SKM-1 (cell line): ENCODE results near the gene STXBP5.
A peak's percentile ranks its signal among the peaks of the same experiment; 100 is the strongest.

ENCODE experiments used
- DNase-seq: peaks from one replicate; lab custom pipeline; 2025; ENCODE audit not compliant: unreplicated experiment; lab: John Stamatoyannopoulos, UW

The STXBP5 gene

GRCh38 chr6:147177286-147177685 lies 26.9 kb upstream of the STXBP5 start:
- DNase-seq, result no peak

GRCh38 chr6:147178355-147178754 lies 25.9 kb upstream of the STXBP5 start:
- DNase-seq, result no peak

- DNase-seq, result no peak
These were observed 24.4 kb upstream of the STXBP5 start for GRCh38 chr6:147179809-147180208.

GRCh38 chr6:147180926-147181325 lies 23.3 kb upstream of the STXBP5 start:
- no peak for DNase-seq

DNA sequence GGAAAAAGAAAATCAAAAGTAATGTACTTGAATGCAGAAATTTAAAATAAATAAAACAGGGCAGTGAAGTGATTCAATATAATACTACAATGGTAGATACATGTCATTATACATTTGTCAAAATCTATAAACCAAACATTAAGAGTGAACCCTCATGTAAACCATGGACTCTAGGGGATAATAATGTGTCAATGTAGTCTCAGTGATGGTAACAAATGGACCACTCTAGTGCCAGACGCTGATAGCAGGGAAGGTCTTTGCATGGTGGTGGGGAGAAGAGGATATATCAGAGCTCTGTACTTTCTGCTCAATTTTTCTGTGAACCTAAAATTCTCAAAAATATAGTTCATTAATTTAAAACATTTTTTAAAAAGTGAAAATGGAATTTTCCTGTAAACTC lies 19.8 kb upstream of the STXBP5 start:
- DNase-seq, result no peak

DNA sequence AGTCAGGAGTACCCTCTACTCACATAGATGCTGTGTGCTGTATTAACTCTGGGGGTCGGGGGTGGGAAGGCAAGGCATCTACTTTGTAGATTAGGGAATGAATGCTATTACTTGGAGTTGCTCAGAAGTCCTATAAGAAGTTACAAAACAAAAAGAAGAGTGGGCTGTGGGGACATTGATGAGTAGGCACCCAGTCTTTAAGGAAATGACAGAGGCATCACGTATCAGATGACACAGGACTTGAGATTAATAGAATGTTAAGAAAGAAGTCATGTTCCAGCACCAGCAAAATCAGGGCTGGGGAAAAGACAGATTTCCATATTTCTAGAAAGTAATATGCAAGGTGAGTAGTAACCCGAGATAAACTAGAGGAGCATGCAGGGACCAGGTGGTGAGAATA lies 19.0 kb upstream of the STXBP5 start:
- no peak for DNase-seq

DNA sequence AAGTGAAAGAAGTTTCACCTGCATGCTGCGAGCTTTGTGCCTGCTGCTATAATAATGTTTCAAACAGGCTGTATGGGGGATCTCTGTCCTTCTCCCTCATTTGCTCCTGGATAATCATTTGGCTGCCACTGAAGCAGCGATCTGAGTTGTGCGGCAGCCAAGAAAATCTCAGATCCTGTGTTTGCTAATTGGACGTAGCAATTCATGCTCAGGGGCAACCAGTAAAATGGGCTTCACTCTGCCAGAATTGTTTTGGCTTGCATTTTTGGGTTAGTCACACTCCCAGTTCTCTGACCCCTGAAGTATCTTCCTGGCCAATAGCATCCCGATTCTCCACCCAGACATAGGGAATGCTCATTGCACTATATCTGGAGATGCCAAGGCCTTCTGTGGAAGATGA lies 13.7 kb upstream of the STXBP5 start:
- no peak for DNase-seq

DNA sequence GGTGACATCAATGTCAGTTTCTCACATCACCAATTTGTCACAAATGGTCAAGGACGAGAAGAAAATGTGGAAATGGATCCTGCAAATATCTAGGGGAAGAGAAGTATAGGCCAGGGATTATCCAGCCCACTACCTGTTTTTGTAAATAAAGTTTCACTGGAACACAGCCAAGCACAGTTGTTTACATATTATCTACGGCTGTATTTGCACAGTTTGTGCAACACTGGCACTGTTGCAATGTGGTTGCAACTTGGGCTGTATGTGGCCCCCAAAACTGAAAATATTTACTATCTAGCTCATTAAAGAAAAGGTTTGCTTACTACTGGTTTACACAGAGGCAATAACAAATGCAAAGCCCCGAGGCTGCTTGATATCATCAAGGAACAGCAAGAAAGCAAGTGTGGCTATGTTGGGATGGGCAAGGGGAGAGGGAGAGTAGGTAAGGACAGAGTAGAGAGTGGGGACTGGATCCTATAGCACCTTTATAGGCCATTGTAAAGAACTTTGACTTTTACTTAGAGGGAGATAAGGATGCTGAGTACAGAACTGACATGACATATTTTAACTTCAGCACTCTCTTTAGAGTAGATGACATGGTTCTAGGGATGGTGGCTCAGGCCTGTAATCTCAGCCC lies 11.8 kb upstream of the STXBP5 start:
- DNase-seq, result no peak

- no peak for DNase-seq
These were observed 9.4 kb upstream of the STXBP5 start for GRCh38 chr6:147194652-147195411.

- DNase-seq, result no peak
These were observed 8.7 kb upstream of the STXBP5 start for GRCh38 chr6:147195510-147195909.

- no peak for DNase-seq
These were observed 8.2 kb upstream of the STXBP5 start for GRCh38 chr6:147195987-147196386.

DNA sequence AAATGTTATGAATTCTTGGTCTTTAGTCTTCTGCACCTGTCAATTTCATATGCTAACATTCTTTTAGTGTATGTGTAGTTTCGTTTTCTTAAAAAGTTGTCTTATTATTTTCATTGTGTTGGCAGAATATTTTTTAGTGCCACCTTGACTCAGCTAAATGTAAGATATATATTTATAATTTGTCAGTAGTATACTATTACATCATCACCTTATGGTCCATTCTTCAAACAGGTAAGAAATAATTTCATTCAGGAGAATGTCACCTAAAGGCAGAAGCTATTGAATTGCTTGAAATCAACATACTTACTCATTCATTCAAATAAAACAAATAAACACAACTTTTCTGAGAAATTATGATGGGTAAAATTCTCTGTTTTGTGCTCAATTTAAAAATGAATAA lies 3.5 kb upstream of the STXBP5 start:
- no peak for DNase-seq

DNA sequence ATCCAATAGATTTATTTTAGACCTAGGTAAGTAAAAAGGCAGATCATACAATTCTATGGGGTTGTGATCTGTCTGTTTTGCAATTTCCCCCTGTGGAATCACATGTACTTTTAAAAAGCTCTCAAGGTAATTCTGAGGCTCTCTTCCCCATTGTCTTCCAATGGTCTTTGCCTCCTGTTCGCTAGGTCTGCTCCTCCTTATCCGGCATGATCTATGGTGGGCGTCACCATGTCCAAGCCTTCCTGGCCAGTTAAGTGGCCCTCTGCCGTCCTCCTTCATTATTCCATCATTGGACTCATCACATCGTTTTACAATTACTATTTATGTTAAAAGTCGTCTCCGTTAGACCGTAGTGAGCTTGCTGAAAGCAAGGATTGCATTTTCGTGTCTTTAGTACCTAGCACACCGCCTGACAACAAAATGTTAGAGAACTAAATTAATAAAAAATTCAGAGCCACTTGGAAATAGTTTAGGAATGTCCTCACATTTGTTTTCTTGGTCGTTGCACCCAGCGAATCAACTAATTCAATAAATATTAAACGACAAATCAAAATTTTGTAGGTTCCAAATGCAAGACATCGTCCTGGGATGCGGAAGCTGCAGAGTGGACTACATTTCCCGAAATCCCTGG lies 2.2 kb upstream of the STXBP5 start:
- peak; percentile 34 for DNase-seq

GRCh38 chr6:147202516-147203310 lies 1.5 kb upstream of the STXBP5 start:
- peak; percentile 95 for DNase-seq

- peak; percentile 39 for DNase-seq
These were observed 732 bp upstream of the STXBP5 start for GRCh38 chr6:147203311-147204059.

DNA sequence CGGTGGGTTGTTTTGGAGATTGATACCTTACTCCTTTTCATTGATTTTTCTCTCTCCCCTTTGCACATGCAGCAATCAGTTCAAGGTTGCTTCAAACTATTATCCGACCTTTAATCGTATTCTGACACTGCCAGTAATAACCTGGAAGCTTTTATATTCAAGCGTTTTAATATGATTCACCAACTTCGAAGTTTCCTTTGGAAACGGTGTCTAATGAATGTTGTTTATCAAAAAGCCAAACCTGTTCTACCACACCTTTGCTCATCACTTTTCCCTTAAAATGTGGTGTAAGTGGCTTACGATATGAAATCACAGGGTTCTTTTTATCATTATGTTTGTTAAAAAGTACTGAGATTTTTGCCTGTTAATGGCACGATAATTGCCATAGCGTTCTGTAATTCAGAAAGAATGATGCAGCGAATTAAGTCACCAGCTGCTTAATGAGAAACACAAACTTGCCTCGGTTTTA lies 660 bp downstream of the STXBP5 start:
- no peak for DNase-seq

DNA sequence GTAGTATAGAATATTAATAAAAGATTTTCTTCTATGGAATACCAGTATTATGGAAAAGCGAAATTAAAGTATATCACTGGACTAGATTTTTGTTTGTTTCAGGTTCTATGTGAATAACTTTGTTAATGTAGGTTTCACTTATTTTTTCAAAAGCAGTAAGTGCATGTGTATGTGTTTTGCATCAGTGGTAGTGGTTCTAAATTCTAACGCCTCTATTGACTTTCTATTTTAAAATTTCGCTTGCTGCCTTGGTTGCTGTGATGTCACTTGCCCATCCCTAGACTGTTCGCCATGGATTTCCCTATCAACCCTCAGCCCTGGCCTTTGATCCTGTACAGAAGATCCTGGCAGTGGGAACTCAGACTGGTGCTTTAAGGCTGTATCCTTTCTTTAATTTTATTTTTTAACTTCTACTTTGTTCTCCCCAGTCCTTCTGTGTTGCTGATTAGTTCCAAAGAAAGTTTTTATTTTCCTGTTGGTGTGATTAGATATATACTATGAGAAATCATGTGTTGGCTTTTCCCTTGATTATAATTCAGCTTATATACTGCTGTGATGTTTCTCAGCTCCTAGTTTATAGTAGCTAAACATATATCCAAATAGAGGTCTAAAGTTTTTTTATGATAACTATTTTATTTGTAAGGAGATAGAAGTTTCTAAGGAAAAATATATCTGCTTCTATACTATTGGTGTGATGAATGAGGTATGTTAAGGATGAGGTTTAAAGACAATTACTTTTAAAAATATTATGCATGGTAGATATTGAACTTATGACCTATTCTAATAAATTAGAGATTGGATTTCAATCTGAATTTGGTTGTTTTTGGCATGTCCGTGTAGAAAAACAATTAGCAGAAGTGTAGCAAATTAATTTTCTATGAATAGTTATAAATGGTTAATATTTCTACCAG lies 1.7 kb downstream of the STXBP5 start:
- no peak for DNase-seq

DNA sequence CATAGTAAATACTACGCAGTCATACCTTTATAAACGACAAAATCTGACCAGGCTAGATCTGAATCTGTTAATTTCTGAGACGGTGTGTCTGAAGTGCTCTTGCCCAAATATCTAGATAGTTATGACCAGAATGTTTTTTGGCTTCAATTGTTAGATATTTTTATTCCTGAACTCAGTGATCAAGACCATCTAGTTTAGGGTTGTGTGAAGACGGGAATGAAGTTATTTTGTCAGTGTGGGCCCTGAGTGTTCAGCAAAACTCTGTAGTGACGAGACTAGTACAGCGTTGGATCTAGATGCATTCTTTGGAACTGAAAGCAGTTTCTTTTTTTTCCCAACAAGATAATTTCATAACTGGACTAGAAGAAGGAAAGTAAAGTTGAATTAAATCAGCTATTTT lies 3.1 kb downstream of the STXBP5 start:
- no peak for DNase-seq

DNA sequence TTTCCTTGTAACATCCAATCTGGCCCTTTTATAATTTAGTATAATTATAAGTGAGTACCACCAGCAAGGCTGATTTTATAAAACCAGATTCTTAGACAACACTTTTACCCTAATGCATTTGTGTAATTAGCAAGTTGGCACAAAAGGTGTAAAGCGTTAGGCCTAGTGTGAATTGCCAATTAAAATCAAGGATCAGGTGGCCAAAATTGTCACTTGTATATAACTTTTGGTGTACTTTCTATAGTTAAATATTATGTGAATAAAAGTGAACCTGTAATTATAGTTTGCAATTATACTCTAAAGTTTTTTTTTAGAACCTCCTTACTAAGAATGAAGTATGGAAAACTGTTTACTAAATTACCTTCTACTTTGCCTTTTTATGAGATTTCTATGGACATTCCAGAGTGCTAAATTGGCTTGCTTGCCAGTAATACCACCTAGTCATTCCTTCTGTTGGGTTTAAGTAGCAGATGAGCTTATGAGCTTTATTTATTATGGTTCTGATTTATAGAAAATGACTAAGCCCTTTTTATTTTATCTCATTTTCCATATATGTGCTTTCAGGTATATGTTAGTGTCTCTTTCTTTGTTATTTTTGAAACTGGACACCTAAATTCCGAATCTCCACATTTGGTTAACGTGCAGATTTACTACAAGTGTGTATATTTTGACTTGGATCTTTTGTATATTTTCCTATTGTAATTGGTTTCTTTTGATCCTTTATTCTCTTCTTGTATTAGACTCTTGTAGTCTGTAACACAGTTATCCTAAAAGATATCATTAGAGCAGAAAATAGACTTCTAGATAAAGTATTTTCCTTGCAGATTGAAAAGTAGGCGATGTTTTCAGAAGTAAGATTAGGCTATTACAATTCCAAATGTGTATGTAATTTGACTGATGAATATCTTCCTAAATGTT lies 3.9 kb downstream of the STXBP5 start:
- DNase-seq, result no peak
